Natural killer cell (primary cell): Measurements from ENCODE around the gene ZSWIM1. TPM values are rescaled to one million over a fixed set of nuclear protein-coding genes. Genes with fewer than 3 reads are reported as not detected.

ENCODE experiments used
- ATAC-seq, 3 donors: fragments of 150-1000 bp in 2 of 3; fragments of 200-7000 bp in 1 of 3; cut with Tn5 transposase; 1 replicate in 1 of 3; 2 replicates in 2 of 3; pipeline ENCODE4 v1.10.0; 2021; ENCODE audit warnings: mild to moderate bottlenecking in 2 of 3, moderate library complexity in 2 of 3
- DNase-seq, 2 donors: peaks; one replicate each; pipeline versions ENCODE4 v3.0.0 to v3.0.0-alpha.2; 2013 to 2021; ENCODE audit warnings: mixed read lengths in 1 of 2
- H3K27ac ChIP-seq: one replicate; pipeline ENCODE4 v1.5.1; 2013; ENCODE audit warnings: mild to moderate bottlenecking, low read length
- H3K27me3 ChIP-seq: one replicate; pipeline ENCODE4 v1.6.1; 2013; ENCODE audit warnings: low read length; ENCODE audit not compliant: control insufficient read depth, insufficient read depth
- H3K36me3 ChIP-seq: one replicate; pipeline ENCODE4 v1.6.1; 2013; ENCODE audit warnings: low read length; ENCODE audit not compliant: control insufficient read depth, insufficient read depth
- H3K4me1 ChIP-seq: one replicate; pipeline ENCODE4 v1.6.1; 2013; ENCODE audit warnings: low read length; ENCODE audit not compliant: control insufficient read depth, insufficient read depth
- H3K4me3 ChIP-seq: one replicate; pipeline ENCODE4 v1.5.1; 2013; ENCODE audit warnings: low read length
- H3K9me3 ChIP-seq: one replicate; pipeline ENCODE4 v1.6.1; 2013; ENCODE audit warnings: low read length; ENCODE audit not compliant: control insufficient read depth, insufficient read depth
- H3K27ac Mint-ChIP-seq, 2 donors: one replicate each; pipeline ENCODE4 v1.8.0; 2022; ENCODE audit warnings: mild to moderate bottlenecking in 2 of 2, mixed read lengths in 2 of 2, moderate library complexity in 1 of 2
- H3K27me3 Mint-ChIP-seq, 2 donors: one replicate each; pipeline ENCODE4 v1.8.0; 2022; ENCODE audit warnings: low read depth in 2 of 2, mixed read lengths in 2 of 2
- H3K36me3 Mint-ChIP-seq: one replicate; pipeline ENCODE4 v1.8.0; 2022; ENCODE audit warnings: mixed read lengths
- H3K4me1 Mint-ChIP-seq, 2 donors: one replicate each; pipeline ENCODE4 v1.8.0; 2022; ENCODE audit warnings: mixed read lengths in 2 of 2
- H3K4me3 Mint-ChIP-seq: one replicate; pipeline ENCODE4 v1.8.0; 2022; ENCODE audit warnings: mild to moderate bottlenecking, moderate library complexity, mixed read lengths
- H3K9me3 Mint-ChIP-seq, 2 donors: one replicate each; pipeline ENCODE4 v1.8.0; 2022; ENCODE audit warnings: mixed read lengths in 2 of 2
- CTCF ChIP-seq: fragments of 200-600 bp; IDR thresholded peaks from one replicate; pipeline ENCODE4 v1.8.0; 2022; ENCODE audit warnings: antibody characterized with exemption
- WGBS: methylation state at CpG from one replicate; pipeline ENCODE4 v1.1.7; 2013; ENCODE audit warnings: missing lambda C conversion rate; ENCODE audit not compliant: insufficient coverage; 5-methylcytosine and 5-hydroxymethylcytosine counted together
- intact Hi-C: fragments of 100-400 bp; cut with micrococcal nuclease; formaldehyde crosslinking; loops from one replicate; pipeline ENCODE4 v1.14.2; 2022
- total RNA-seq, 4 donors: library from RNA; stranded (reverse); fragments of 120-200 nt in 1 of 4; gene quantifications; one replicate each; pipeline versions ENCODE4 v1.2.3 to v1.2.4, GENCODE V29; 2013 to 2022

ZSWIM1 gene
- 1 to 10 TPM in 1 of 3 donors, under 1 TPM in 2; 0.59 to 2.4 (median 0.89) TPM for total RNA-seq
- 3.8 TPM for total RNA-seq (2013)

GRCh38 chr20:45880988-45881788 is at the start of gene ZSWIM1:
ZSWIM1 (plus strand) TSS chr20:45881227; CDS start chr20:45882593, 1,366 bp downstream.
- H3K27me3 Mint-ChIP-seq: peaks cover 0 to 4% of the 10 kb centered on the region in 2 donors
- intact Hi-C loops: loop anchor here (1.0 to 2.0 kb wide), 3 partner anchors 24 to 54 kb away; partner anchors contain the start of genes ACOT8, PCIF1 and ZSWIM3
- Histone ChIP-seq H3K4me1 (peaks cover 12% of the 10 kb centered on the region), H3K36me3 (peaks cover 18% of the 10 kb centered on the region), H3K27ac (peak within 1 kb of the TSS; percentile 49), H3K4me3 (peak within 1 kb of the TSS; percentile 45), H3K9me3 (no peaks in the 10 kb centered on the region), H3K27me3 (no peaks in the 10 kb centered on the region)
- H3K4me1 Mint-ChIP-seq: peaks cover 18% of the 10 kb centered on the region in 2 donors
- DNase-seq (peak; percentile 93 to 100), ATAC-seq (peak; percentile 98)
- peak within 1 kb of the TSS; percentile 73 for H3K4me3 Mint-ChIP-seq
- H3K9me3 Mint-ChIP-seq: no peaks in the 10 kb centered on the region
- peak within 1 kb of the TSS; percentile 84 to 89 for H3K27ac Mint-ChIP-seq
- under 1% methylated on average over 23 of the region's 23 CpGs for WGBS
- no peaks in the 10 kb centered on the region for H3K36me3 Mint-ChIP-seq
- TF ChIP-seq CTCF: no peak

- intact Hi-C loops: no loop called here
- H3K27ac Mint-ChIP-seq: peak overlapping the region in 1 of 2 donors; percentile 53
- H3K9me3 Mint-ChIP-seq: no peaks in the 10 kb centered on the region
- H3K4me1 ChIP-seq: peaks cover 20% of the 10 kb centered on the region
- peak overlapping the region; percentile 37 for H3K4me3 Mint-ChIP-seq
- H3K4me3 ChIP-seq: no peak overlapping the region
- no peak overlapping the region for H3K27ac ChIP-seq
- no peak for TF ChIP-seq CTCF
- peaks cover 0 to 5% of the 10 kb centered on the region in 2 donors for H3K27me3 Mint-ChIP-seq
- no peak for ATAC-seq
- no peaks in the 10 kb centered on the region for H3K36me3 Mint-ChIP-seq
- H3K9me3 ChIP-seq: no peaks in the 10 kb centered on the region
- no peaks in the 10 kb centered on the region for H3K36me3 ChIP-seq
- no peak for DNase-seq
- peaks cover 7 to 12% of the 10 kb centered on the region in 2 donors for H3K4me1 Mint-ChIP-seq
- H3K27me3 ChIP-seq: no peaks in the 10 kb centered on the region
- 75% methylated on average over 3 of the region's 4 CpGs for WGBS
Observed at GRCh38 chr20:45832619-45833018, 48.4 kb upstream of the ZSWIM1 start.

- no peak for TF ChIP-seq CTCF
- Mint-ChIP-seq H3K27ac (peak within 1 kb of the TSS; percentile 22 to 53), H3K4me1 (peaks cover 7 to 12% of the 10 kb centered on the region in 2 donors), H3K9me3 (no peaks in the 10 kb centered on the region), H3K4me3 (peak within 1 kb of the TSS; percentile 96), H3K27me3 (peaks cover 0 to 5% of the 10 kb centered on the region in 2 donors), H3K36me3 (no peaks in the 10 kb centered on the region)
- no peaks in the 10 kb centered on the region for H3K9me3 ChIP-seq
- ATAC-seq (peak; percentile 71 to 78 (median 75)), DNase-seq (peak; percentile 31 to 44)
- WGBS: 7% methylated on average over 35 of the region's 35 CpGs
- H3K4me3 ChIP-seq: peak within 1 kb of the TSS; percentile 53
- no peaks in the 10 kb centered on the region for H3K36me3 ChIP-seq
- H3K4me1 ChIP-seq: peaks cover 20% of the 10 kb centered on the region
- no peaks in the 10 kb centered on the region for H3K27me3 ChIP-seq
- intact Hi-C loops: no loop called here
- no peak within 1 kb of the TSS for H3K27ac ChIP-seq
Observed at GRCh38 chr20:45833030-45833882, 47.8 kb upstream of the ZSWIM1 start, which contains the start of gene SNX21. SNX21 (plus strand) TSS chr20:45833799; CDS start chr20:45833920, 121 bp downstream.
